Measurements from ENCODE around the gene TADA3.
A peak's percentile ranks its signal among the peaks of the same experiment; 100 is the strongest.

TADA3 gene

DNA sequence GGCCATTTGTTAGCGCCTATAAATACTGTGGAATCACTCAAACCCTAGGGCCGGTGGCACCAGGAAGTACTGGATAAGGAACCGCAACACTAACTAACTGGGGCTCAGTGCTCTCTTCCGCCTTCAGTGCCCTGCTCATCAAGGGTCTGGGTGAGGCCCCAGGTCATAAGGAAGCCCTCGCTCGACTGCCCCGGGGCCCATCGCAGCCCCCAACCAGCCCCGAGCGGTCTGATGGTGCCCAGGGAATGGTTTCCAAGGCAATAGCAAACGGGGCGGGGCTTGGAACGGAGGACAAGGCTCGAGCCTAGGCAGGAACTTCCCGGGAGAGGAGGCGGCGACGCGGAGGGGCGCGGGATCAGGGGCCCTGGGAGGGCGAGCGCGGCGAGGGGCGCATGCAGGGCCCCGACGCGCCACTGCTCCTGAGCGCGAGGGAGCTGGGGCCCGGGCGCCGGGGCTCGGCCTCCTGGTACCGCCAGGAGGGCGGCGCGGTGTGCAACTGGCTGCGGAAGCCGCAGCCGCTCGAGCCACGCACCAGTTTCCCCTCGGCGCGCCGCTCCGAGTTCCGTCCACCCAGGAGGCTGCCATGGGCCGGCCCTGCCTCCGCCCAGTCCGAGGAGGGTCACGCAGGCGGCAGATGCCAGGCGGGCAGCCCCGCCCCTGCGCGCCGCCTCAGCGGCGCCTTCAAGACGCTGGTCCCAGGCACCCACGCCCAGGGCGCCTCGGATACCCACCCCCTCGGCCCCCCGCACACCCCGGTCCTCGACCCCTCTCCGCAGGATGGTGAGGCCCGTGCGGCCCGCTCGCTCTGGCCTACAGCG, 17.6 kb upstream of the TADA3 start, which contains the start of gene TTLL3:
Gene TTLL3, plus strand, starts transcription at position 648 of the 818 bp plus-strand sequence. CDS start 400 bp downstream, outside the sequence.
- H3K9me2 ChIP-seq (replicated peaks; ENCODE audit: insufficient read depth, low read length) = no peaks in the 10 kb centered on the region
- no peaks in the 10 kb centered on the region for H4K20me1 ChIP-seq (ENCODE audit: insufficient read depth, low read length)
- H3K9ac ChIP-seq (ENCODE audit: low read length) = peak within 1 kb of the TSS; percentile 52; the same call in 1 of the 2 replicates
- peak within 1 kb of the TSS; percentile 53 for H3K4me3 ChIP-seq (ENCODE audit: low read length)
- TF ChIP-seq, protein P1, sequence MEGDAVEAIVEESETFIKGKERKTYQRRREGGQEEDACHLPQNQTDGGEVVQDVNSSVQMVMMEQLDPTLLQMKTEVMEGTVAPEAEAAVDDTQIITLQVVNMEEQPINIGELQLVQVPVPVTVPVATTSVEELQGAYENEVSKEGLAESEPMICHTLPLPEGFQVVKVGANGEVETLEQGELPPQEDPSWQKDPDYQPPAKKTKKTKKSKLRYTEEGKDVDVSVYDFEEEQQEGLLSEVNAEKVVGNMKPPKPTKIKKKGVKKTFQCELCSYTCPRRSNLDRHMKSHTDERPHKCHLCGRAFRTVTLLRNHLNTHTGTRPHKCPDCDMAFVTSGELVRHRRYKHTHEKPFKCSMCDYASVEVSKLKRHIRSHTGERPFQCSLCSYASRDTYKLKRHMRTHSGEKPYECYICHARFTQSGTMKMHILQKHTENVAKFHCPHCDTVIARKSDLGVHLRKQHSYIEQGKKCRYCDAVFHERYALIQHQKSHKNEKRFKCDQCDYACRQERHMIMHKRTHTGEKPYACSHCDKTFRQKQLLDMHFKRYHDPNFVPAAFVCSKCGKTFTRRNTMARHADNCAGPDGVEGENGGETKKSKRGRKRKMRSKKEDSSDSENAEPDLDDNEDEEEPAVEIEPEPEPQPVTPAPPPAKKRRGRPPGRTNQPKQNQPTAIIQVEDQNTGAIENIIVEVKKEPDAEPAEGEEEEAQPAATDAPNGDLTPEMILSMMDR (IDR thresholded peaks at IDR 0.05; ENCODE audit: low read length) = no peak
- no peaks in the 10 kb centered on the region for H3K9me3 ChIP-seq (replicated peaks; ENCODE audit: insufficient read depth, low read length)
- H3K79me2 ChIP-seq (ENCODE audit: low read length) = no peaks in the 10 kb centered on the region
- H2AFZ ChIP-seq (ENCODE audit: low read length) = peak within 1 kb of the TSS; percentile 66
- peak; percentile 21 for DNase-seq
- H3K4me2 ChIP-seq (ENCODE audit: low read depth, low read length) = peak within 1 kb of the TSS; percentile 62
- no peak within 1 kb of the TSS for H3K27ac ChIP-seq (ENCODE audit: low read length)
- H3K4me1 ChIP-seq (ENCODE audit: low read length) = no peaks in the 10 kb centered on the region
- 0 out of 2 replicates have a peak, but pooled peaks cover 3% of the 10 kb centered on the region for H3K36me3 ChIP-seq (replicated peaks; ENCODE audit: insufficient read depth, low read length)
- peaks cover 11% of the 10 kb centered on the region; the same call in 1 of the 2 replicates for H3F3A ChIP-seq (ENCODE audit: insufficient read depth, low read length)
- H3K27me3 ChIP-seq (replicated peaks; ENCODE audit: insufficient read depth, low read length) = no peaks in the 10 kb centered on the region

DNA sequence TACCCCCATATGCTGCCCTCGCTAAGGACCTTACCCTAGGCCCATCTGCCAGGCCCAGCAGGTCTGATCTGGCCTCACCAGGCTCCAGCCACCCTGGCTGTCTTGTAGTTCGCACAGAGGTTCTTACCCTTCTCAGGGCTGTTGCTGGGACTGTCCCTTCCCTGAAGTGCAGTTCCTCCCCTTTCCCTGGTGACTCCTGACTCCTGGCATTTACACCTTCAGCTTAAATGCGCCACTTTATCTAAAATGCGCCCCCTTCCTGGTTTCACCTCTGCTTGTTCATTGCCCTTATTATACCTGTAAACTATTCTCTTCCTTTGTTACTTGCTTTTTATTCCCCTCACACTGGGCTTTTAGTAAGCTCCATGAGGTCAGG, 17.0 kb upstream of the TADA3 start:
- peak overlapping the region; percentile 24 for H2AFZ ChIP-seq (ENCODE audit: low read length)
- TF ChIP-seq, protein P1 (IDR thresholded peaks at IDR 0.05; ENCODE audit: low read length) = no peak
- TF ChIP-seq EZH2phosphoT487 (IDR thresholded peaks at IDR 0.05; ENCODE audit: low read length) (no peak), EZH2 (optimal IDR thresholded peaks at IDR 0.05; ENCODE audit: low read depth, low read length) (no peak)
- DNase-seq = no peak
- H3K4me2 ChIP-seq (ENCODE audit: low read depth, low read length) = peak overlapping the region; percentile 62
- H3K9me3 ChIP-seq (replicated peaks; ENCODE audit: insufficient read depth, low read length) = no peaks in the 10 kb centered on the region
- H3K4me3 ChIP-seq (ENCODE audit: low read length) = peak overlapping the region; percentile 53; the same call in 1 of the 2 replicates
- H3K79me2 ChIP-seq (ENCODE audit: low read length) = no peaks in the 10 kb centered on the region
- no peaks in the 10 kb centered on the region for H3K9me2 ChIP-seq (replicated peaks; ENCODE audit: insufficient read depth, low read length)
- no peaks in the 10 kb centered on the region for H3K4me1 ChIP-seq (ENCODE audit: low read length)
- H3K27ac ChIP-seq (ENCODE audit: low read length) = no peak overlapping the region
- H3K9ac ChIP-seq (ENCODE audit: low read length) = peak overlapping the region; percentile 52; the same call in 1 of the 2 replicates
- no peaks in the 10 kb centered on the region for H3K27me3 ChIP-seq (replicated peaks; ENCODE audit: insufficient read depth, low read length)
- H4K20me1 ChIP-seq (ENCODE audit: insufficient read depth, low read length) = no peaks in the 10 kb centered on the region
- H3F3A ChIP-seq (ENCODE audit: insufficient read depth, low read length) = peaks cover 11% of the 10 kb centered on the region; the same call in 1 of the 2 replicates
- H3K36me3 ChIP-seq (replicated peaks; ENCODE audit: insufficient read depth, low read length) = 0 out of 2 replicates have a peak, but pooled peaks cover 9% of the 10 kb centered on the region

DNA sequence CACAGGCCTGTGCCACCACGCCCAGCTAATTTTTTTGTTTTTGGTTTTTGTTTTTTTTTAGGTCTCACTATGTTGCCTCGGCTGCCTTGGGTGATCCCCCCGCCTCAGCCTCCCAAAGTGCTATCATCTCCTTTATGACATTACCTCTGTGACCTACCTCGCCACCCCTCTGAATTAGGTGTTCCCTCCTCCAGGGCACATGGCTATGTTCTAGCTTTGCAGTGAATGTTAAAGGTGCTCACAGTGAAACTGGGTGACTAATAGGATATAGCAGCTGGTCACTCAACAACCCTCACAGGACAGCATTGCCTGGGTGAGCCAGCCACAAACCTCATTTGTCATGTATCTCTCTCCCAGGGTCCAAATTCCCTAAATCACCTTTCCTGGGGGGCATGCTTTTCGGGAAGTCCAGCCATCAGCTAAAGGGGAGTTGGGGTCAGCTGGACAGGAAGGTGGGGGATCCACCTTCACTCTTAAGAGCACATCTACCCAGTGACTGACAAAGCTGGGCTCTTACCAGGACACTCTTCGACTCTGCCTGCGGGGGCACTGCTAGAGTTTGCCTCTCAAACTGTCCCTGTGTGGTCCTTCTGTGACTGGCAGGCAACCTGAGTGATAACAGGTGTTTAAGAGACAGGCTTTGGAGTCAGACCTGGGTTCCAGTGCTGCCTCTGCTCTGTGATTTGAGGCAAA, 16.2 kb upstream of the TADA3 start:
- H4K20me1 ChIP-seq (ENCODE audit: insufficient read depth, low read length) = no peaks in the 10 kb centered on the region
- H3K27me3 ChIP-seq (replicated peaks; ENCODE audit: insufficient read depth, low read length) = no peaks in the 10 kb centered on the region
- H3K79me2 ChIP-seq (ENCODE audit: low read length) = no peaks in the 10 kb centered on the region
- H3K36me3 ChIP-seq (replicated peaks; ENCODE audit: insufficient read depth, low read length) = 0 out of 2 replicates have a peak, but pooled peaks cover 15% of the 10 kb centered on the region
- H3K9me2 ChIP-seq (replicated peaks; ENCODE audit: insufficient read depth, low read length) = no peaks in the 10 kb centered on the region
- no peak overlapping the region for H3K4me2 ChIP-seq (ENCODE audit: low read depth, low read length)
- H3K9ac ChIP-seq (ENCODE audit: low read length) = no peak overlapping the region
- H3K4me3 ChIP-seq (ENCODE audit: low read length) = no peak overlapping the region
- H3K27ac ChIP-seq (ENCODE audit: low read length) = no peak overlapping the region
- H3K9me3 ChIP-seq (replicated peaks; ENCODE audit: insufficient read depth, low read length) = no peaks in the 10 kb centered on the region
- no peaks in the 10 kb centered on the region for H3K4me1 ChIP-seq (ENCODE audit: low read length)
- TF ChIP-seq, protein P1 (IDR thresholded peaks at IDR 0.05; ENCODE audit: low read length) = peak; percentile 37
- no peak for TF ChIP-seq EZH2 (optimal IDR thresholded peaks at IDR 0.05; ENCODE audit: low read depth, low read length)
- DNase-seq = peak; percentile 45
- H2AFZ ChIP-seq (ENCODE audit: low read length) = no peak overlapping the region
- H3F3A ChIP-seq (ENCODE audit: insufficient read depth, low read length) = peaks cover 11% of the 10 kb centered on the region; the same call in 1 of the 2 replicates

Measured in MM.1S (cell line).